Measurements from ENCODE around the gene ATP8B4.

- TF ChIP-seq EGR1 (IDR thresholded peaks at IDR 0.05), result no peak
- TF ChIP-seq TEAD4 (IDR thresholded peaks at IDR 0.05), result no peak
- TF ChIP-seq CEBPB (IDR thresholded peaks at IDR 0.05), result no peak
- no peak for TF ChIP-seq MAX (IDR thresholded peaks at IDR 0.05)
- no peak for TF ChIP-seq YY1 (IDR thresholded peaks at IDR 0.05; ENCODE audit: low read depth)
- no peak for TF ChIP-seq EP300 (IDR thresholded peaks at IDR 0.05; ENCODE audit: borderline replicate concordance)
- TF ChIP-seq RAD21 (IDR thresholded peaks at IDR 0.05; ENCODE audit: low read depth), result no peak
- TF ChIP-seq REST (IDR thresholded peaks at IDR 0.05; ENCODE audit: low read depth), result no peak
- TF ChIP-seq, protein P1, sequence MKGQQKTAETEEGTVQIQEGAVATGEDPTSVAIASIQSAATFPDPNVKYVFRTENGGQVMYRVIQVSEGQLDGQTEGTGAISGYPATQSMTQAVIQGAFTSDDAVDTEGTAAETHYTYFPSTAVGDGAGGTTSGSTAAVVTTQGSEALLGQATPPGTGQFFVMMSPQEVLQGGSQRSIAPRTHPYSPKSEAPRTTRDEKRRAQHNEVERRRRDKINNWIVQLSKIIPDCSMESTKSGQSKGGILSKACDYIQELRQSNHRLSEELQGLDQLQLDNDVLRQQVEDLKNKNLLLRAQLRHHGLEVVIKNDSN (IDR thresholded peaks at IDR 0.05), result no peak
- TF ChIP-seq TCF12 (IDR thresholded peaks at IDR 0.05; ENCODE audit: low read depth), result no peak
- TF ChIP-seq CREB1 (IDR thresholded peaks at IDR 0.05; ENCODE audit: low read depth), result no peak
- TF ChIP-seq TAF1 (IDR thresholded peaks at IDR 0.05; ENCODE audit: low read depth), result no peak
- no peak for TF ChIP-seq FOXM1 (IDR thresholded peaks at IDR 0.05; ENCODE audit: borderline replicate concordance, low read depth)
Measured at GRCh38 chr15:50108461-50108860, 10.6 kb downstream of the ATP8B4 start.

Measured in Ishikawa (cell line).